Pancreas (tissue), 10 donors: Measurements from ENCODE around the gene ITIH3. TPM values are rescaled to one million over a fixed set of nuclear protein-coding genes. Genes with fewer than 3 reads are reported as not detected.

Experiments
- ATAC-seq, 4 donors: fragments of 200-7000 bp; cut with Tn5 transposase; one replicate each; pipeline versions ENCODE4 v1.8.0 to v1.9.1; 2020; ENCODE audit warnings: mild to moderate bottlenecking in 4 of 4, moderate library complexity in 4 of 4
- DNase-seq, 6 donors: peaks; one replicate each; pipeline ENCODE4 v3.0.0-alpha.2; 2020
- FAIRE-seq: peaks from 2 replicates; lab custom pipeline; 2012; peaks lifted over from hg19 to GRCh38; lab: Jason Lieb, UNC
- H3K27ac ChIP-seq, 4 donors: fragments of 200-600 bp; sonication (generic); 1 replicate in 3 of 4; 2 replicates in 1 of 4; pipeline versions ENCODE4 v1.5.0 to v1.8.0; 2020
- H3K27me3 ChIP-seq, 4 donors: fragments of 200-600 bp; one replicate each; pipeline ENCODE4 v1.8.0; 2021
- H3K36me3 ChIP-seq, 3 donors: fragments of 200-600 bp; sonication (generic) in 1 of 3; one replicate each; pipeline versions ENCODE4 v1.5.0 to v1.8.0; 2020 to 2021
- H3K4me1 ChIP-seq, 3 donors: fragments of 200-600 bp; one replicate each; pipeline ENCODE4 v1.8.0; 2021
- H3K4me3 ChIP-seq, 4 donors: fragments of 200-600 bp; sonication (generic) in 2 of 4; one replicate each; pipeline versions ENCODE4 v1.5.0 to v1.8.0; 2020 to 2021
- H3K9me3 ChIP-seq, 4 donors: fragments of 200-600 bp; one replicate each; pipeline ENCODE4 v1.8.0; 2021
- WGBS, 2 donors: extraction: QIAGEN DNeasy Blood & Tissue Kit; methylation state at CpG; one replicate each; pipeline ENCODE4 v1.1.7; 2013; 5-methylcytosine and 5-hydroxymethylcytosine counted together
- intact Hi-C, 3 donors: fragments of 100-400 bp; cut with DNase I; formaldehyde crosslinking; loops; one replicate each; pipeline versions ENCODE4 v1.11.1 to v1.14.2; 2022
- polyA plus RNA-seq, 2 donors: library from polyadenylated mRNA; stranded (reverse); fragments of 200-250 nt; gene quantifications; one replicate each; pipeline ENCODE4 v1.2.3, GENCODE V29; 2013
- total RNA-seq, 6 donors: library from RNA; stranded (reverse); fragmentation: NEBNext Ultra II Directional in 4 of 6; extraction: Animal tissue kit (Norgen Biotek cat#: 25700) in 4 of 6; gene quantifications; one replicate each; pipeline versions ENCODE4 v1.2.1 to v1.2.4, GENCODE V29; 2021 to 2023
- TF ChIP-seq, protein P1 (sequence below), 4 donors: fragments of 200-600 bp; sonication (generic) in 3 of 4; IDR thresholded peaks; one replicate each; pipeline versions ENCODE4 v1.5.0 to v1.8.0; 2021; ENCODE audit warnings: antibody characterized with exemption in 4 of 4
- donor health status: healthy with polysubstance abuse.
- donor health status: DM: no; HTN: no; CAD: no; lungs with moderate emphysema.
- donor health status: DM: no; HTN: no; CAD: no.
- donor health status: control.
- donor health status: control.
- donor health status: Bipolar disorder and iron deficiency.
- donor health status: DM: yes; HTN: yes; CAD: no.
- donor health status: DM: no; HTN: no; CAD: no.
- donor health status: DM: no; HTN: no; CAD: no.
- donor health status: DM: yes; HTN: yes; CAD: no.

Gene ITIH3
- total and polyA plus RNA-seq, 8 donors, result 0.29 to 2.1 (median 1.3) TPM; not detected in 2

DNA sequence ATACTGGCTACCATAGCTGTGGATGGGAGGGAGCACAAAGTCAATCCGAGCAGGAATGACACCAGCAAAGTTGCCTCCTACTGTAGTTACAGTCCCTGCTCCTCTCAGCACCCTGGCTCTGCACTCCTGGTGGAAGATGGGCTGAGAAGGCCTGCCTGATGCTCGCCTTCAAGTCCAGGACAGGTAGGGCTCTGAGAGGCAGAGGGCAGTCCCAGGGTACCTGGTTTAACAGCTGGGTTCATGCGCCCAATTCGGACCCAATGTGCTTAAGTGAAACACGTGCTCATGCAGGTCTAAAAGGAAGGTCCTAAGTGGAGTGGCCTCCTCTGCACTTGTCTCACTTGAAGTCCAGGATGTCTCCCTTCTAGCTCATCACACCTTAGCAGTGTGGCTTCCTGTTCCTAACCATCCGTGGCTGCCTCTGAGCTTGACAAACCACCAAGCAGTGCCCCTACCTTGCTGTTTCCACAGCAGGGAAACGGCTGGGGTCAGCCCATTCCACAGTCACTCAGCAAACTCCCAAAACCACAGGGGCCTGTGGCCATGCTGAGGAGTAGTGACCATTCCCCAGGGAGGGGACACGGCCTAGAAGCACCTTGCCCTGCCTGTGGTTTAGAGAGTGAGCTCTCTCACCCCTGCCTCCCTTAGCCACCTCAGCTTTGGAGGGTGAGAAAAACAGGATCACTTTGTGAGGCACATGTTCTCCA, 44.1 kb downstream of the ITIH3 start:
- Histone ChIP-seq H3K36me3 (peaks cover 0 to 4% (median 2%) of the 10 kb centered on the region in 3 donors), H3K9me3 (no peaks in the 10 kb centered on the region), H3K27ac (no peak overlapping the region), H3K27me3 (no peaks in the 10 kb centered on the region), H3K4me3 (no peak overlapping the region), H3K4me1 (no peaks in the 10 kb centered on the region)
- intact Hi-C loops, result no loop called here
- ATAC-seq (no peak), FAIRE-seq (no peak), DNase-seq (no peak)
- WGBS, 2 donors, result 92 to 97% methylated on average over 8 of the region's 8 CpGs
- TF ChIP-seq, protein P1, sequence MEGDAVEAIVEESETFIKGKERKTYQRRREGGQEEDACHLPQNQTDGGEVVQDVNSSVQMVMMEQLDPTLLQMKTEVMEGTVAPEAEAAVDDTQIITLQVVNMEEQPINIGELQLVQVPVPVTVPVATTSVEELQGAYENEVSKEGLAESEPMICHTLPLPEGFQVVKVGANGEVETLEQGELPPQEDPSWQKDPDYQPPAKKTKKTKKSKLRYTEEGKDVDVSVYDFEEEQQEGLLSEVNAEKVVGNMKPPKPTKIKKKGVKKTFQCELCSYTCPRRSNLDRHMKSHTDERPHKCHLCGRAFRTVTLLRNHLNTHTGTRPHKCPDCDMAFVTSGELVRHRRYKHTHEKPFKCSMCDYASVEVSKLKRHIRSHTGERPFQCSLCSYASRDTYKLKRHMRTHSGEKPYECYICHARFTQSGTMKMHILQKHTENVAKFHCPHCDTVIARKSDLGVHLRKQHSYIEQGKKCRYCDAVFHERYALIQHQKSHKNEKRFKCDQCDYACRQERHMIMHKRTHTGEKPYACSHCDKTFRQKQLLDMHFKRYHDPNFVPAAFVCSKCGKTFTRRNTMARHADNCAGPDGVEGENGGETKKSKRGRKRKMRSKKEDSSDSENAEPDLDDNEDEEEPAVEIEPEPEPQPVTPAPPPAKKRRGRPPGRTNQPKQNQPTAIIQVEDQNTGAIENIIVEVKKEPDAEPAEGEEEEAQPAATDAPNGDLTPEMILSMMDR (IDR thresholded peaks at IDR 0.05), result no peak

DNA sequence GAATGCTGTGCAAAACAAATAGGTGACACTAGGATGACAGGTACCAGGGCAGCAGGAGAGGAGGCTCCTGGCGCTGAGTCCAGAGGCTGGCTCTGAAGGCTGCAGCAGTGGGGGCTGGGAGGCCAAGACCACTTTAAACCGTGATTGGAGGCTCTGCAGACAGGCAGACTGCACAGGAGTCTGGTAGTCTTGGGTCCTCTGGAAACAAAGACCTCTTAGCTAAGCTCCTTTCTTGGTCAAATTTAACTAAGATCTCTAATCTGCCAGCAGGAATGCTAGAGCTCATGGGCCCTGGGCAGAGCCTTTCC, 44.6 kb downstream of the ITIH3 start:
- Histone ChIP-seq H3K9me3 (no peaks in the 10 kb centered on the region), H3K4me1 (peaks cover 0 to 1% (median 0%) of the 10 kb centered on the region in 3 donors), H3K36me3 (peaks cover 0 to 4% (median 2%) of the 10 kb centered on the region in 3 donors), H3K27ac (no peak overlapping the region), H3K27me3 (no peaks in the 10 kb centered on the region), H3K4me3 (no peak overlapping the region)
- WGBS, 2 donors, result 74 to 89% methylated on average over 2 of the region's 2 CpGs
- FAIRE-seq (no peak), ATAC-seq (no peak), DNase-seq (no peak)
- TF ChIP-seq, protein P1 (IDR thresholded peaks at IDR 0.05), result no peak
- intact Hi-C loops, result no loop called here

DNA sequence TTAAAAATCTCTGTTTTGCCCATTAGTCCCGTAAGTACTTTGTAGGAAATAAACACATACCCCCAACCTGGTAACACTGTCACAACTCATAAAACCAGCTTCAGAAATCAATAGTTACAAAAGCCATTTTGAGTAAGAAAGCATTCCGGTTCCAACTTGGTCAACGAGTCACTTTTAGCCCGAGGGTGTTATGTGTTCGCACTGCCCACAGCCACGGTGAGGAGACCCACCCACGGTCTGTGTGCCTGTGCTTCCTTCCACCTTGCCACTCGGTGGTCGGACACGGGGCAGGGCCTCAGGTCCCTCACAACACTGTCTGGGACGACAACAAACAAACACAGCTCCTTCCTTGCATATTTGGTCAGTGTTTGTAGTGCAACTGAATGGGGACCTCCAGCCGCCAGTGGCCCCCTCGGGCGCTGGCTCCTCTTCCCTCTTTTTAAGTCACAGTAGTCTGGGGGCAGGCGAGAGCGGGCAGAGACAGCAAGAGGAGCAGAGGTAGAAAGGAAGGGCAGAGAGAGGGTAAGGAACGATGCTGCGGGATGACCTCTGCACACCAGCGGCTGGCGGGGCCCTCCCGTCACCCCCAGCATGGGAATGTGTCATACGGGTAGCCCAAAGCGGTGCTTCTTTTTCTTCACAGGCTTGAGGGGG, 45.4 kb downstream of the ITIH3 start:
- no peaks in the 10 kb centered on the region for H3K27me3 ChIP-seq
- peaks cover 0 to 4% (median 2%) of the 10 kb centered on the region in 3 donors for H3K36me3 ChIP-seq
- intact Hi-C loops, result no loop called here
- no peak for FAIRE-seq
- 88 to 89% methylated on average over 23 of the region's 23 CpGs for WGBS, 2 donors
- peaks cover 0 to 8% (median 4%) of the 10 kb centered on the region in 3 donors for H3K4me1 ChIP-seq
- TF ChIP-seq, protein P1 (IDR thresholded peaks at IDR 0.05), result no peak
- H3K9me3 ChIP-seq, result no peaks in the 10 kb centered on the region
- no peak for ATAC-seq
- DNase-seq, result no peak
- no peak overlapping the region for H3K4me3 ChIP-seq
- no peak overlapping the region for H3K27ac ChIP-seq

DNA sequence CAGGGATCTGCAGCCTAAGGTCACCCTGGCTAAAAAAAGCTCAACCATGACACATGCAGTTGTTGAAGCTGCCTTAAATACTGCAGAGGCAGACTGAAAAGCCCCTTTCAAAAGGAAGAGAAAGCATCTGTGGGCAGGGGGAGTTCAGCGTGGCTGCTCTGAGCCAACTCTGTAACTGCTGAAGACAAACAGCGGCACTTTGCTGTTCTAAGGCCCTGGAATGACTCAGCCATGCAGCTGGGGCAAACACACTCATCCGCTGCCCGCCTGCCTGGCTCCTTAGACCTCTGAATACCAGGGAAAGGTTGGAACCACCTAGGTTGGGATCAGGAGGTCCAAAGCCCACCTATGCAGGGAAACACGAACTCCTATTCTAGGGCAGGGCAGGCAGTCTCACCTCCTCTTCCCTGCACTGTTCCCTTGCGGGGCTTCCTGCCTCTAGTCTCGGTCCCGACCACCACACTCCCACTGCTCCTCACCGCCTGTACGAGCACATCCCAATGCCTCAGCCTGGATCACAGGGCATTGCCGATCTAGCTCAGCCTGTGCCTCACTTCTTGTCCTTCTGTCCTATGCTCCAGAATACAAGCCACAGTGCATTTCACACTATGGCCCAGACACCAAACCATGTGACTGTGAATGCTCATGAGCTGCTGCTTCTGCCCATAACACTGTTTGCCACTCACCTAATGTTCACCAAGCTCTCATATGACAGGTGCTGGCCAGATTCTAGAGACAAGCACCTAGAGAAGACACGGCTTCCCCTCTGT, 46.8 kb downstream of the ITIH3 start:
- ATAC-seq (no peak), FAIRE-seq (no peak), DNase-seq (peak in 1 of 6 donors; percentile 2)
- intact Hi-C loops, result no loop called here
- WGBS, 2 donors, result 94 to 96% methylated on average over 10 to 12 of the region's 12 CpGs
- TF ChIP-seq, protein P1 (IDR thresholded peaks at IDR 0.05), result no peak
- Histone ChIP-seq H3K27me3 (no peaks in the 10 kb centered on the region), H3K9me3 (no peaks in the 10 kb centered on the region), H3K4me3 (no peak overlapping the region), H3K27ac (no peak overlapping the region), H3K36me3 (peaks cover 0 to 4% (median 2%) of the 10 kb centered on the region in 3 donors), H3K4me1 (peaks cover 0 to 8% (median 4%) of the 10 kb centered on the region in 3 donors)
